Panc1 (cell line): ENCODE results near the gene SLC13A3.

Source experiments
- POLR2AphosphoS5 ChIP-seq: IDR thresholded peaks from 2 replicates; pipeline ENCODE4 v1.6.1; 2012; ENCODE audit warnings: mild to moderate bottlenecking, low read depth, low read length, moderate library complexity
- TF ChIP-seq, protein P1 (sequence below): fragments of 450-650 bp; IDR thresholded peaks from 2 replicates; pipeline ENCODE4 v1.5.1; 2017; ENCODE audit warnings: mild to moderate bottlenecking

DNA sequence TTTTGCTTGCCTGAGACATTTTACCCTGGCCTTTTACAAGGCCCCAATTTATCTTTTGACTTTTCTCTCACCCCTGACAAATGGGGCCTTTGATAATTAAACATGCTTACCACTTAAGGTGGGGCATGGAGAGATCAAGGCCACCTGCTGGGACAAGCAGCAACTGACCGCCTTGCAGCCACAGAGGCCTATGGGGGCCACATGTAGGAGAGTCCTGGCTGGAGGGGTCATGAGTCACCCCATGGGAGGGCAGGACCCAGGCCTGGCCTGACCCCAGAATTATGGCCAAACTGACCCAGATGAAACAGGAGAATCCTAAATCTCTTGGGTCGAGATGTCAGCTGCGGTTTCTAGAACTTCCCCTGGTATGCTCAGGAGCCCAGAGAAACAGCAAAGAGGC is 92.3 kb downstream of the SLC13A3 start:
- TF ChIP-seq, protein P1, sequence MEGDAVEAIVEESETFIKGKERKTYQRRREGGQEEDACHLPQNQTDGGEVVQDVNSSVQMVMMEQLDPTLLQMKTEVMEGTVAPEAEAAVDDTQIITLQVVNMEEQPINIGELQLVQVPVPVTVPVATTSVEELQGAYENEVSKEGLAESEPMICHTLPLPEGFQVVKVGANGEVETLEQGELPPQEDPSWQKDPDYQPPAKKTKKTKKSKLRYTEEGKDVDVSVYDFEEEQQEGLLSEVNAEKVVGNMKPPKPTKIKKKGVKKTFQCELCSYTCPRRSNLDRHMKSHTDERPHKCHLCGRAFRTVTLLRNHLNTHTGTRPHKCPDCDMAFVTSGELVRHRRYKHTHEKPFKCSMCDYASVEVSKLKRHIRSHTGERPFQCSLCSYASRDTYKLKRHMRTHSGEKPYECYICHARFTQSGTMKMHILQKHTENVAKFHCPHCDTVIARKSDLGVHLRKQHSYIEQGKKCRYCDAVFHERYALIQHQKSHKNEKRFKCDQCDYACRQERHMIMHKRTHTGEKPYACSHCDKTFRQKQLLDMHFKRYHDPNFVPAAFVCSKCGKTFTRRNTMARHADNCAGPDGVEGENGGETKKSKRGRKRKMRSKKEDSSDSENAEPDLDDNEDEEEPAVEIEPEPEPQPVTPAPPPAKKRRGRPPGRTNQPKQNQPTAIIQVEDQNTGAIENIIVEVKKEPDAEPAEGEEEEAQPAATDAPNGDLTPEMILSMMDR = no peak
- TF ChIP-seq POLR2AphosphoS5 = no peak
